NB4 (cell line): ENCODE data around the gene RPRML.

Experiments used
- MYC ChIP-seq: IDR thresholded peaks from 2 replicates; pipeline ENCODE4 v1.6.1; 2011; ENCODE audit warnings: low read depth, low read length
- POLR2A ChIP-seq: IDR thresholded peaks from 2 replicates; pipeline ENCODE4 v1.6.1; 2011; ENCODE audit warnings: mild to moderate bottlenecking; ENCODE audit not compliant: insufficient read length; ENCODE audit errors: extremely low read depth
- TF ChIP-seq, protein P1 (sequence below): IDR thresholded peaks from one replicate; pipeline ENCODE4 v1.5.1; 2012; ENCODE audit warnings: low read depth, low read length
- TF ChIP-seq, protein P2 (sequence below): IDR thresholded peaks from 2 replicates; pipeline ENCODE4 v1.6.1; 2011; ENCODE audit warnings: low read depth, low read length

DNA sequence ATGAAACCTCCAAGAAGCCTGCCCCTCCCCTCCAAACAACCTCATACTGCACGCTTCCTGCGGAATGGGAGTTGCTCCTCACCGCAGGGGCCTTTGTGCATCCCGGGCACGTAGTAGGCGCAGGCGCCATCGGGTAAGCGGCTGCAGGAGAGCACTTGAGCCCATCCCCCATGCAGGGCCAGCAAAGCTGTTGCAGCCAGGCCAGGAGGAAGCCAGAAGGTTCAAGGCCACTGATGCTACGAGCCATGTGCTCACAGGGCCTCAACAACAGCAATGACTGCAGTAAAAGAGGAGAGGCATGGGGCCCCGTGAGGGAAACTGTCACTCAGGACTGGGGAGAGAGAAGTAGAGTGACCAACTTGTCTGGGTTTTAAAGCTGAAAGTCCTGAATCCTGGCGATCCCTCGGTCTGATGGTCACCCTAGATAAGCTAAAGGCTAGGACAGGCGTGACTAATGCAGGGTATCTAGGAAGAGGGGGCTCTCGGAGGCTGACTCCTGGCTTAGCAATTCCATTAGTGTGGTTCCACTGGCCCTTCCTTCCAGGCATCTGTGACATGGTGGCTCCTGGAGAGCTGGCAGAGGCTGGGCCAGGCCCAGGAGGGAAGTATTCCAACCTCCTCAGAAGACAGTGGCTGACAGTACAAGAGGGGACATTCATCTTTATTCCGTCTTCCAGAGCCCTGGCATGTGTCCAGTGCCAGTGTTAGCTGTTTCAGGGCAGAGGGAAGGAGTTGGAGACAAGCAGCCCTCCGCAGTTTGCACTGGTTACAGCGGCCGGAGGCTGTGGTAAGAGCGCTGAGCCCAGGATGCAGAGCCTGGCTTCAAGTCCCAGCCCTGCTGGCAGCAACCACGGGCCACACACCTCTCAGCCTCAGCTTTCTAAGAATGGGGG is 35.3 kb downstream of the RPRML start:
- TF ChIP-seq, protein P1, sequence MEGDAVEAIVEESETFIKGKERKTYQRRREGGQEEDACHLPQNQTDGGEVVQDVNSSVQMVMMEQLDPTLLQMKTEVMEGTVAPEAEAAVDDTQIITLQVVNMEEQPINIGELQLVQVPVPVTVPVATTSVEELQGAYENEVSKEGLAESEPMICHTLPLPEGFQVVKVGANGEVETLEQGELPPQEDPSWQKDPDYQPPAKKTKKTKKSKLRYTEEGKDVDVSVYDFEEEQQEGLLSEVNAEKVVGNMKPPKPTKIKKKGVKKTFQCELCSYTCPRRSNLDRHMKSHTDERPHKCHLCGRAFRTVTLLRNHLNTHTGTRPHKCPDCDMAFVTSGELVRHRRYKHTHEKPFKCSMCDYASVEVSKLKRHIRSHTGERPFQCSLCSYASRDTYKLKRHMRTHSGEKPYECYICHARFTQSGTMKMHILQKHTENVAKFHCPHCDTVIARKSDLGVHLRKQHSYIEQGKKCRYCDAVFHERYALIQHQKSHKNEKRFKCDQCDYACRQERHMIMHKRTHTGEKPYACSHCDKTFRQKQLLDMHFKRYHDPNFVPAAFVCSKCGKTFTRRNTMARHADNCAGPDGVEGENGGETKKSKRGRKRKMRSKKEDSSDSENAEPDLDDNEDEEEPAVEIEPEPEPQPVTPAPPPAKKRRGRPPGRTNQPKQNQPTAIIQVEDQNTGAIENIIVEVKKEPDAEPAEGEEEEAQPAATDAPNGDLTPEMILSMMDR, result no peak
- TF ChIP-seq, protein P2, sequence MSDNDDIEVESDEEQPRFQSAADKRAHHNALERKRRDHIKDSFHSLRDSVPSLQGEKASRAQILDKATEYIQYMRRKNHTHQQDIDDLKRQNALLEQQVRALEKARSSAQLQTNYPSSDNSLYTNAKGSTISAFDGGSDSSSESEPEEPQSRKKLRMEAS, result 0 out of 2 replicates have a peak, but pooled peaks have one; percentile 25
- TF ChIP-seq POLR2A (no peak), MYC (no peak)
